Stimulated activated CD4-positive, alpha-beta T cell treated with anti-CD3 and anti-CD28 coated beads, Interleukin-12 subunit alpha, Interleukin-12 subunit beta, amount 100 ng/mL, for 4 hours (primary cell): Measurements from ENCODE around the gene COL26A1.
"Not testable (repeated sequence)": the region's sequence is repeated elsewhere in the genome, so short reads cannot be mapped to it uniquely, and the experiment has no call there.

ENCODE experiments used
- DNase-seq: peaks from one replicate; pipeline ENCODE4 v3.0.0-alpha.2; 2020

Gene COL26A1

DNA sequence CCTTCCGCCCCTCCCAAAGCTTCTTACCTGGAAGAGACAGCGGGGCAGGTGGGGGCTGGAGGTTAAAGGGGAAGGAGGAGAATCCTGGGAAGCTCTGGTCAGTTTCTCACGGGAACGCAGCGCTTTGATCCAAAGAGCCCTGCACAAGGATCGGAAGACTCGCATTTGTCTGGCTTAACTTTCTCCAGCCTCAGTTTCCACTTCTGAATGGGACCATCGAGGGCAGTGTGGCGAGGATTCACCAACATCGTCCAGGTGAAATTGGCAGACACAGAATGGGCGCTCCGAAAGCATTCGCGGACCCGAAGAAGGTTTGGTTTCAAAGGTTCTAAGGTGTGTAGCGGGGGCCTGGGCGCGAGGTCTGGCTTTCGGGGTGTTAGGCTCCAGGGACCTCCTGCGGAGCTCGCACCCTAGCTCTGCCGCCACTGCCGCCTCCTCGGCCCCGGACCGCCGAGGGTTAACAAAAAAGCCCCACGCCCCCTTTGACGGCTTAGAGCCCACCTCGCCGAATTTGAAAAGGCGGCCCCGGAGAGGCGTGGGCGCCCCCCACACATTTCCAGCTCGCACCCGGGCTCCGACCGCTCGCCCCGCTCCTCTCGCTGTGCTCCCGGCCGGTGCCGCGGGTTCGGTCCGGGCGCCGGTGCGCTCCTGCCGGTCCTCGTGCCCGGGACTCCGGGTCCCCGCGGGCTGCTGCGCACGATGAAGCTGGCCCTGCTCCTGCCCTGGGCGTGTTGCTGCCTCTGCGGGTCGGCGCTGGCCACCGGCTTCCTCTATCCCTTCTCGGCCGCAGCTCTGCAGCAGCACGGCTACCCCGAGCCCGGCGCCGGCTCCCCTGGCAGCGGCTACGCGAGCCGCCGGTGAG lies at the start of gene COL26A1:
Gene COL26A1 (plus strand): TSS at position 542 of the 862 bp plus-strand sequence. CDS start 158 bp downstream, at position 700.
- DNase-seq: peak; percentile 10

DNA sequence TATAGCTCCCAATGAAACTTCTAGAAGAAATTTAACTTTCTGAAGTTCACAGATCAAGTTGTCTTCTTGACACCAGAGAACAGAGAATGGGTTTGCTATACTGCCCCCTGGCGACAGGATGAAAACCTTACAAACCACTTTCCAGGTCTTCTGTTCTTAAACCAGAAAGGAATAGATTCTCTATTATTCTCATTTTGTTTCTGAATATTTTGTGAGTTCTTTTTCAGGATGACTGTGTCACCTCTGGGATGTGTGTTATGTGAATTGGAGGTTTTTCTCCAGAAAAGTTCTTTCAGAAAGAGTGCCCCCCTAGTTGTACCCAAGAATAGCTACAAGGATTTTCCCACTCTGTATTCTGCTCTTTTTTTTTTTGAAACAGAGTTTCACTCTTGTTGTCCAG lies 47.3 kb upstream of the COL26A1 start:
- peak; percentile 33 for DNase-seq

DNA sequence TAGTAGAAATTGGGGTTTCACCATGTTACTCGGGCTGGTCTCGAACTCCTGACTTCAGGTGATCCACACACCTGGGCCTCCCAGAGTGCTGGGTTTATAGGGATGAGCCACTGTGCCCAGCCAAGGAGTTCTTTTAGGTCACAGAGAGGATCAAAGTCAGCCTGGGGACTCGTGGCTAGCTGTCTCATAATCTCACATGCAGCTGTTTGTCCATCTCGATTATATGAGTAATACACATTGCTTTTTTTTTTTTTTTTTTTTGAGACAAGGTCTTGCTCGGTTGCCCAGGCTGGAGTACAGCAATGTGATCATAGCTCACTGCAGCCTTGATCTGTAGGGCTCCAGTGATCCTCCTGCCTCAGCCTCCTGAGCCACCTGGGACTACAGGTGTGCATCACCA lies 43.3 kb upstream of the COL26A1 start:
- no peak for DNase-seq

DNA sequence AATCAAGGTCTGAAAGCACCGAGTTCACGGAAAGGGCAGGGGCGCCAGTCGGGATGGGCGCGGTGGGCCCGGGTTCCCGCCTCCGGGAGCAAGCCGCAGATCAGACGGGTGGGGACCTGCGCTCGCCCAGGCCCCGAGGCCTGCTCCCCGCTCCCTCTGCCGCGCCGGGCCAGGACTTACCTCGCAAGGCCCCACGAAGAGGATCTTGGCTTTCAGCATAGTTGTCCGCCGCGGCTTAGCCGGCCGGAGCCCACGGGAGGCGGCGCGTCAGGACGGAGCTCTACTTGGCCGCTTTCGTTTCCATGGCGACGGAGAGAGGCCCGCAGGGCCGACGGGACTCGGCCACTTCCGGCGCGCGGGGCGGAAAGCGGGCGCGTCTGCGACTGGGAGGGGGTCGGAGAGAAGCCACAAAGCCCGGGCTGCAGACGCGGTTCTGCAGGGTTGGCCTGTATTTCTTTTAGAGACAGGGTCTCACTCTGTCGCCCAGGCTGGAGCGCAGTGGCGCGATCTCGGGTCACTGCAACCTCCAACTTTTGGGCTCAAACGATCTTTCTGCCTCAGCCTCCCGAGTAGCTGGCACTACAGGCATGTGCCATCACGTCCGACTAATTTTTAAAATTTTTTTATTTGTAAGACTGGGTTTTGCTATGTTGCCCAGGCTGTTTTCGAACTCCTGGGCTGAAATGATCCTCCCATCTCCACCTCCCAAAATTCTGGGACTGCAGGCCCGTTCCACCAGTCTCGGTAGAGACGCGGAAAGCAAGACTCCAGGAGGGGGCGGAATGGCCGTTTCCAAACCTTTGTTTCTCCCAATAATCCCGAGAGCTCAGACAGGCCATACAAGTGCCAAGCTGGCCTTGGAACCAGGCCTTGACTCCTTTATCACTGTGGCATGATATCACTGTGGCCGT lies 40.9 kb upstream of the COL26A1 start, which contains the start of gene IFT22:
Gene IFT22 (minus strand): TSS at position 322 of the 911 bp plus-strand sequence. CDS start 103 bp downstream, at position 219.
- DNase-seq: peak; percentile 86

DNA sequence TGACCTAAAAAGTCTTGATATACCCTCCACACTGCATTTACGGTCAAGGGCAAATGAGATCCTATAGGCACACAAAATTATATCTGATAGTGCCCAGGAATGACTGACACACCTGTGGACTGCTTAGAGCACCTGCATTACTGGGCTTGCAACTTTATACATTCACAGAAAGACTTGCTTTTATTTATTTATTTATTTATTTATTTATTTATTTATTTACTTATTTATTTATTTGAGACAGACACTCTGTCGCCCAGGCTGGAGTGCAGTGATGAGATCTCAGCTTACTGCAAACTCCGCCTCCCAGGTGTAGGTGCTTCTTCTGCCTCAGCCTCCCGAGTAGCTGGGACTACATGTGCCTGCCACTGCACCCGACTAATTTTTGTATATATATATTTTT lies 34.5 kb upstream of the COL26A1 start:
- DNase-seq: no peak

DNA sequence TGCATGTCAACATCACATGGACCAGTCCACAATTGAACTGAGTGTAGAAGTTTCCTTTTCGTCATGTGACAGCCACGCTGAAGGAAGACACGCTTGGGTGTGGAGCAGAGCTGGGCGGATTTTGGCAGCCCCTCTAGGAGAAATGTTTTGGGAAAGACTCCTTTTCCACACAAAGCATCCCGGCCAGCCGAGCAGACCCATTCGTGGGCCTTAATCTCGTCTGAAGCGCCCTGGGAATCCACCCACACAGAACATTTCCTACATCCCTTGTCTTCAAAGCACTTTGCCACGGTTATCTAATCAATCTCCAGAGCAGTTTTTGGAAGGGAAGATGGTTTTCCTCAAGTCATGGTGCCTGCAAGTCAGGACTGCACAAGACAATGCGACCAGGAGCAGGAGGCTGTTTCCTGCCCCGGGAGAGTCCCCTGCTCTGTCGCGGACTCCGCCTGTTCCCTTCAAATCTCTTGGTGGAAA lies 32.6 kb upstream of the COL26A1 start:
- DNase-seq: no peak

DNA sequence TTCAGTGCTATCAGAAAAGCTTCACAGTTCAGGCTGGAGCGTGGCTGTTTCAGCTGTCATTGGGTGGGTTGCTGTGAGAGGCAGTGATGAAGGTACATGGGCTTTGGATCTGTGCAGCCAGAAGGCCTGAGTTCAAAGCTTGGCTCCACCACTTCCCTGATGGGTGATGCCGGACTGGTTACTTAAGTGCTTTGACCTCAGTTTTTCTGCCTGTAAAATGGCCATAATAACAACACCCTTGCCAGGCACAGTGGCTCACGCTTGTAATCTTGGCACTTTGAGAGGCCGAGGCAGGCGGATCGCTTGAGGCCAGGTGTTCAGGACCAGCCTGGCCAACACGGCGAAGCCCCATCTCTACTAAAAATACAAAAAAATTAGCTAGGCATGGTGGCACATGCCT lies 30.6 kb upstream of the COL26A1 start:
- no peak for DNase-seq

DNA sequence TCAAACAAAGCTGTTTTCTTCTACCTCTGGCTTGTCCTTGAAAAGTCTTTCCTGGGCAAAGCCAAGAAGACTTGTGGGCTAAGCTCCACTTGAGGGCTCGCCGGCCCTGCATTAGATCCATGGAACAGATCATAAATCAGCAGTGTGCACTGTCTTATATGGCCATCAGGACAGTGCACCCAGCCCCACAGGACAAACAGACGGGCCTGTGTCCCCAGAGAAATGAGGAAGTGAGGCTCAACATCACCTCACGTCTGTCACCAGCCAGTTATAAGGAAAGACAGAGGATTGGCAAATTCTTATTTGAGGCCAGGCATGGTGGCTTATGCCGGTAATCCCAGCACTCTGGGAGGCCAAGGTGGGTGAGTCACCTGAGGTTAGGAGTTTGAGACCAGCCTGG lies 28.8 kb upstream of the COL26A1 start:
- DNase-seq: no peak

DNA sequence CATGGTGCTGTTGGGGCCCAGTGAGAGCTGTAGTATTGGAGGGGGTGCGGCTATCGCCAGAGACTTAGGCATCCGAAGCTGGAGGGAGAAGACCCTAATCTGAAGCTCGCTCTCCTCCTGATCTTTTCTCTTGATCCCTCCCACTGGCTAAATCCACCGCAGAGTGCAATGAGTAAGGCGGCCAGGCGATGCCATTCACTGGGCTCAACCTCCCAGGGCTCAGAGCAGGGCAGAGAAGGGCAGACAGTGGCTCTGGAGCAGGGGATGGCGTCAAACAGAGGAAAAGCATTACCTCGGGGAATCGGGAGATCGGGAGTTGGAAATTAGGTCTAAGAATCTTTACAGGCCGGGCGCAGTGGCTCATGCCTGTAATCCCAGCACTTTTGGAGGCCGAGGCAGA lies 22.3 kb upstream of the COL26A1 start:
- DNase-seq: no peak

DNA sequence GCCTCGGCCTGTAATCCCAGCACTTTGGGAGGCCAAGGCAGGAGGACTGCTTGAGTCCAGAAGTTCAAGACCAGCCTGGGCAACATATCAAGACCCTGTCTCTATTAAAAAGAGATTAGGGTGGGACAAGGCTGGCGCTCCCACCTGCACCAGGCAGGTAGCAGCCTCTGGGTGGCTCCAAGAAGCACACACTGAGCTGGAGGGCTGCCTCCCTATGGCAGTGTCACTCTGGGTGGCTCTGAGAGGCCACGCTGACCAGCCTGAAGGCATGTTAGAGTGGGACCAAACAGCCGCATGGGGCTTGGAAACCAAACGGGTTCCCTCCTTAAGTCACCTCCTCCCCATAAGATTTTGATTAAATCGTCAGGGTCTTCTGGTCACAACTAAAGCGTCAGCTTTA lies 19.8 kb upstream of the COL26A1 start:
- DNase-seq: no peak

DNA sequence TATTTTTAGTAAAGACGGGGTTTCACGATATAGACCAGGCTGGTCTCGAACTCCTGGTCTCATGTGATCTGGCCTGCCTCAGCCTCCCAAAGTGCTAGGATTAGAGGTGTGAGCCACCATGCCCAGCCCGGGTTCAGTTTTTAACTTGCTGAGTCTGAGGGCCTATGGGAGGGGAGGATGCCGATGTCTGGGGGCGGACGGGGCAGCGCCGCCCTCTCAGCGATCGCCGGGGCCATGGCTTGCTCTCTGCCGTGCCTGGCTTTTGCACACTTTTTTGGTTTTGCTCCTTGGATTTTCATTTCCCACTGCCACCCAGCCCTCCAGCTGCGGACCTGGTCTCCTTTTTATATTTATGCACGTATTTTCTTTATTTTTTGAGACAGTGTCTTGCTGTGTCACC lies 15.2 kb upstream of the COL26A1 start:
- DNase-seq: no peak

DNA sequence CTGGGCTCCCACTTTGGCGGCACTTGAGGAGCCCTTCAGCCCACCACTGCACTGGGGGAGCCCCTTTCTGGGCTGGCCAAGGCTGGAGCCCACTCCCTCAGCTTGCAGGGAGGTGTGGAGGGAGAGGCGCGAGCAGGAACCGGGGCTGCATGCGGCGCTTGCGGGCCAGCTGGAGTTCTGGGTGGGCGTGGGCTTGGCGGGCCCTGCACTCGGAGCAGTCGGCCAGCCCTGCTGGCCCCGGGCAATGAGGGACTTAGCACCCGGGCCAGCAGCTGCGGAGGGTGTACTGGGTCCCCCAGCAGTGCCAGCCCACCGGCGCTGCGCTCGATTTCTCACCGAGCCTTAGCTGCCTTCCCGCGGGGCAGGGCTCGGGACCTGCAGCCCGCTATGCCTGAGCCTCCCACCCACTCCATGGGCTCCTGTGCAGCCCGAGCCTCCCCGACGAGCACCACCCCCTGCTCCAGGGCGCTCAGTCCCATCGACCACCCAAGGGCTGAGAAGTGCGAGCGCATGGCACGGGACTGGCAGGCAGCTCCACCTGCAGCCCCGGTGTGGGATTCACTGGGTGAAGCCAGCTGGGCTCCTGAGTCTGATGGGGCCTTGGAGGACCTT lies 14.1 kb upstream of the COL26A1 start:
- DNase-seq: not testable (repeated sequence)

DNA sequence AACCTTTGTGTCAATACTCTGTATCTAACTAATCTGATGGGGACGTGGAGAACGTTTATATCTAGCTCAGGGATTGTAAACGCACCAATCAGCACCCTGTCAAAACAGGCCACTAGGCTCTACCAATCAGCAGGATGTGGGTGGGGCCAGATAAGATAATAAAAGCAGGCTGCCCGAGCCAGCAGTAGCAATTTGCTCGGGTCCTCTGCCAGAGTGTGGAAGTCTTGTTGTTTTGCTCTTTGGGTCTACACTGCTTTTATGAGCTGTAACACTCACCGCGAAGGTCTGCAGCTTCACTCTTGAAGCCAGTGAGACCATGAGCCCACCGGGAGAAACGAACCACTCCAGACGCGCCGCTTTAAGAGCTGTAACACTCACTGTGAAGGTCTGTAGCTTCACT lies 13.4 kb upstream of the COL26A1 start:
- DNase-seq: not testable (repeated sequence)

DNA sequence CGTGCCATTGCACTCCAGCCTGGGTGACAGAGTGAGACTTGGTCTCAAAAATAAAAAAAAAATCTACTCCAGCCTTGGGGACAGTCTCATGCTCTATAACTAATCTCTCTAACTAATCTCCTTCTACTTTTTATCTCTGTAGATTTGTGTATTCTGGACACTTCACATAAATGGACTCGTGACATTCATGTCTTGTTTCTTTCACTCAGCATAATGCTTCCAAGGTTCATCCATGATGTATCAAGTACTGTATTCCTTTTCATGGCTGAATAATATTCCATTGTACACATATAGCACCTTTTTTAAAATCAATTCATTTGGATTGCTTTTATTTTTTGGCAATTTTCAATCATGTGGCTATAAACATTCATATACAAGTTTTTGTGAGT lies 9.8 kb upstream of the COL26A1 start:
- no peak for DNase-seq

DNA sequence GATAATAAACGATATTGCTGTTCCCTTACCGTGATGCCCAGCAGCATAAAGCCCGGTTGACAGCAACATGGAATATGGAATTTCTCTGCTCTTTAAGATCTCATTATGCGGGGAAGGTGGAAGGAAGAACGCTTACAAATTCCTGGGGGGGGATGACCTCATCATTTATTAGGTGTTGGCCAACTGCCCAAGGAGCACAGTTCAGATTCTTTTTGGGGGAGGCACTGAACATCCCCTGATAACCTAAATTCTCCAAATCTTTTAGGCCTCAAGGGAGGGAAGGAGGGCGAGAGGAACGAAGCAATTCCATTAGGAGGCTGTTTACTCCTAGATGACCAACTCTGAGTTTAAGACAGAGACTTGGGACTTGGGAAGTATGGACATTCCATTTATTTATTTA lies 5.2 kb upstream of the COL26A1 start:
- no peak for DNase-seq

DNA sequence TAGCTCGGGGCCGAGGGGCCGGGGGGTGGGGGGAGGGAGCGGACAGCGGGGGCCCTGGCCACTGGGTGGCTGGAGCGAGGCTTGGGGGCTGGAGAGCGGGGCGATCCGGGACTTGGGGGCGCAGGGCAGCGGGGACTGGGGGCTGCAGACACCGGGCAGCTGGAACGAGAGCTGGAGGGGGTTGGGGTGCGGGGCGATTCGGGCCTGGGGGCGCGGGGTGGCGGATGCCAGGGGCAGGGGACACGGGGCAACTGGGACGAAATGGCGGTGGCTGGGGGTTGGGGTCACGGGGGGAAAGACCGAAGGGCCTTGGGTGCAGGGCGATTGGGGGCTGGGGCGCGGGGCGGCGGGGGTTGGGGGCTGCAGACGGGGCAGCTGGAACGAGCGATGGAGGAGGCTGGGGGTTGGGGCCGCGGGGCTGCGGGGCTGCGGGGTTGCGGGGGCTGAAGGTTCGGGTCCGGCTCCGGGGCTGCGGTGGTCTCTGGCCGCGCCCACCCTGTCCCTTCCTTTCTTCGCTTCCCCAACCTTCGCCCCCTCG lies 590 bp downstream of the COL26A1 start:
- no peak for DNase-seq

DNA sequence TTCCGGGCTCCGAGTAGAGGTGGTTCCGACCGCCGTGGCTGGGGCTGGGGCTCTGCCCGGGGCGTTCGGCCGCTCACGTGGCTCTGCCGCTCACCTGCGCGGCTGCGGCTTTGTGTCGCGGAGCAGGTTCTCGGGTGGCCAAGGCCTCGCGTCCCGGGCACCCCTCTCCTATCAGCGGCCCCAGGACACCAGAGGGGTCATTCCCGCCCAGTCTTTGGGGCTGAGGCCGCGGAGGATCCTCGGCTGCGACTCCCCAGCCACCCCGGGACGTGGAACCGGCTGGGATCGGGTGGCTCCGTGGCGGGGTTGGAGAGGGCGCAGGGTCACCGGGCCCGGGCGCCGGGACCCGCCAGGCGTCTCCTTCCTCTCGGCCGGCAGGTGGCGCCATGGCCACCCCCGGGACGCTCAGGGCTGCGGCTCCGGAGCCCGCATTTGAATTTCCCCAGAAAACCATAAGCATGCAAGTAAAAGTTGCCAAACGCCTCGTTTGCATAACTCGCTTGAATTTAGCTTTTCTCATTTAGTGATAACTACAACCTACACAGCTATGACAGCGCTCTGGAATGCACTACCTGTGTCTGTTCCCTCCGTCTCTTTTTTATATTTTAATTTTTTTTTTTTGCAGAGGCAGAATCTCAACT lies 1.2 kb downstream of the COL26A1 start:
- peak; percentile 67 for DNase-seq

DNA sequence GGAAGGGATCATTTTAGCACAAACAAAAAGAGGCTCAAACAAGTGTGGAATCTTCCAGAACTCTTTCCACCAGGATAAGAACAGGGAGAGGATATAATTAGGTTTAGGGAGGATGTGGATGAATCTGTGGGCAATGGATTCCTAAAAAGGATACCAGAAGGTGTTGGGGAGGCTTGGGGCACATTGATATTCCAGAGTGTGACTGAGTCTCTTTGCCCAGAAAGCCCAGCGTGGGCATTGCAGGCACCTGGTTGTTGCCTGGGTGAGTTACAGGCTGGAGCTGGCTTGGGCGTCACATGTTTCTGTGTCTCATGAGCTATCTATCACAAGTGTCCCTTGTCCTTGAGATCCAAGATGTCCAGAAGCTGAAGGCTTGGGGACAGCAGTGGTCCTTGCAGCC lies 3.3 kb downstream of the COL26A1 start:
- no peak for DNase-seq

DNA sequence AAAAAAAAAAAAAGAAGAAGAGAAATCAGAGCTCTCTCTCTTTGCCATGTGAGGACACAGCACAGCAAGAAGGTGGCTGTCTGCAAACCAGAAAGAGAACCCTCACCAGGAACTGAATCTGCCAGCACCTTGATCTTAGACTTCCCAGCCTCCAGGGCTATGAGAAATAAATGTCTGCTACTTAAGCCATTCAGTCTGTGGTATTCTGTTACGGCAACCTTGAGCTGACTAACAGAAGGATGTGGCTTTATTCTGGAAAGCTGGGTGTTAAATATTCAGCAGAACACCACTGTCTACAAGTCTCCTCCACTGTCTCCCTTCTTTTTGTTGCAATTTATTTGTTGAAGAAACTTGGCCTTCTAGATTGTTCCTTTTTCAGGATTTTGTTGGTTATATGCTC lies 5.0 kb downstream of the COL26A1 start:
- DNase-seq: no peak

DNA sequence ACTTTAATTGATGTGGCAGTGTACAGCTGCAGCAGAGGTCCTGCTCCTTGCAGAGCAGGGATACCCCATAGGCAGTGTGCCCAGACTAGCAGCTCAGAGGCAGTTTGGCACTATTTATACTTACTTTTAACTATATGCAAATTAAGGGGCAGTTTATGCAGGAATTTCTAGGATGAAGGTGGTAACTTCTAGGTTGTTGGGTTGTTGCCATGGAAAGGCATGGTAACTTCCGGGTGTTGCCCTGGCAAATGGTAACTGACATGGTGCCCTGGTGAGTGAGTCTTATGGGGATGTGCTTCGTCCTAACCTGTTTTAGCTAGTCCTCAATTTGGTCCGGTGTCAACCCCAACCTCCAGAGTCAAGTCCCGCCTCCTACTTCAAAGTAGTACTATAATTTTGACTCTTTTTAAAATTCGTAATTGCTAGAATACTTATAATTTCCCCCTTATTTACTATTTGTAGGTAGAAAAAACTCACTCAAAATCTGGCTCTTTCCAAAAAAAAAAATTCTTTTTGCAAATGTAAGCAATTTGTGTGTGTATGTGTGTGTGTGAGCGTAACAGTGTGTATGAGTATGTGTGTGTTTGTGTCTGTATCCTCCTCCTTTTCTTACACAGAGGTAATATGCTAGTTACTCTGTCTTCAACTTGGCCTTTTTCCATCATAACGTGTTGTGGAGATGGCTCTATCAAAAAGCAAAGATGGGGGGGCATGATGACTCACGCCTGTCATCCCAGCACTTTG lies 5.9 kb downstream of the COL26A1 start:
- no peak for DNase-seq

DNA sequence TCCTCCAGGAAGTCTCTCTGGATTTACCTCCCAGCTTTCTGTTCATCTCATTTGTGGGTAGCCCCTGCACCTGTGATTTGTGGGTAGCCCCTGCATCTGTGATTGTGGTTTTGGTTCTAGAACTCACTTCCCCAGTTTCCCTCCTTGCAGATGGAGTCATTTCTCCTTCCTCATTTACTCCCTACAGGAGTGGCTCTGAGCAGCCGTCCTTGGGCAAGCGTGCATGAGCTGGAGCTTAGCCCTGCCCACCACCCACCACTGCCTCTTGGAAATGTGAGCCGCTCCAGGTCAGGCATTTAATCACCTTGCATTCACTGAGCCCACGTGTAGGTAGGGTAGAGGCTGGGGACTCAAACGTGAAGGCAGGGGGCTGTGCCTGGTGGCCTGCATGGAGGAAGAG lies 8.2 kb downstream of the COL26A1 start:
- DNase-seq: no peak
